ENCODE data around the gene TMEM139.

DNA sequence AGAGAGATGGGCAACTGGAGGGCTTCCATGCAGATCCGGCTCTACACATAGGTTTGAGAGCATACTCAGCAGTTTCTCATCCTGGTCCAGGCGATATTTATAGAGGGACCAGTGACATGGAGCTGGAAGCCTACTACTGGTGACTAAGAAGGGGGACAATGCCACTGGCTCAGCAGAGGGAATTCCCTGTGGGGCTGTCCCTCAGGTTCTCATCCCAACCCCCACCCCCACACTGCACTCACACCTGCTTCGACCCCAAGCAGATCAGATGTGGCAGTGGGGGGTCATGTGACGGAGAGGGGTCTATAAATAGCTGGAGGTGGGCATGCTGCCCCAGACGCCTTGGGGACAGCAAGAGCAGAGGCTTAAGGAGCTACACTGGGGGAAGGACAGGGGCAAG is 31.0 kb downstream of the TMEM139 start, which contains the start of gene CLCN1:
- TF ChIP-seq EZH2 (IDR thresholded peaks at IDR 0.05) (no peak), POLR2AphosphoS5 (IDR thresholded peaks at IDR 0.05; ENCODE audit: borderline replicate concordance, low read depth, low read length) (no peak), FOXP2 (optimal IDR thresholded peaks at IDR 0.05; ENCODE audit: control extremely low read depth, extremely low read length, insufficient read depth) (no peak)
